ENCODE measurements around the gene CCR4. TPM values are rescaled to one million over a fixed set of nuclear protein-coding genes. Genes with fewer than 3 reads are reported as not detected.

CCR4 gene
- total RNA-seq, 1 experiment from 2014 or later: not detected

- no peak for DNase-seq
- intact Hi-C loops (cut with micrococcal nuclease; ENCODE audit: unreplicated experiment): no loop called here
- Histone ChIP-seq H3K36me3 (ENCODE audit: control insufficient read depth, insufficient read depth, low read length) (no peaks in the 10 kb centered on the region), H3K4me3 (ENCODE audit: low read depth, low read length) (no peak overlapping the region), H3K27me3 (replicated peaks; ENCODE audit: control insufficient read depth, insufficient read depth, low read length) (no peaks in the 10 kb centered on the region), H3K4me1 (no peaks in the 10 kb centered on the region), H3K9me3 (no peaks in the 10 kb centered on the region)
- peaks cover 5% of the 10 kb centered on the region for H3K36me3 Mint-ChIP-seq (ENCODE audit: insufficient read depth, unreplicated experiment)
- CTCF ChIA-PET: interaction anchor here (0.9 kb wide), 1 partner anchor 41 kb away, joined by 3 read pairs; no protein-coding TSS in a partner anchor
- H3K4me1 Mint-ChIP-seq (ENCODE audit: low read depth, unreplicated experiment): no peaks in the 10 kb centered on the region
- POLR2A ChIA-PET: no interaction called here
- H3K4me3 Mint-ChIP-seq (ENCODE audit: unreplicated experiment): no peak overlapping the region
- H3K27me3 Mint-ChIP-seq (ENCODE audit: insufficient read depth, unreplicated experiment): no peaks in the 10 kb centered on the region
- no peak overlapping the region for H3K27ac Mint-ChIP-seq (ENCODE audit: unreplicated experiment)
- no peaks in the 10 kb centered on the region for H3K9me3 Mint-ChIP-seq (ENCODE audit: unreplicated experiment)
- no peak for TF ChIP-seq CTCF (IDR thresholded peaks at IDR 0.05; ENCODE audit: insufficient read depth in 1 of 2, low read depth in 1 of 2, low read length in 1 of 2, severe bottlenecking in 1 of 2, unreplicated experiment in 1 of 2)
- BruUV-seq (replicated peaks): no TSS peak
Measured at GRCh38 chr3:32989171-32989570, 37.7 kb downstream of the CCR4 start.

GRCh38 chr3:32990116-32990515, 38.7 kb downstream of the CCR4 start:
- ChIA-PET POLR2A (interaction anchor here (0.5 kb wide), 1 partner anchor 644 kb away, joined by 3 read pairs; no protein-coding TSS in a partner anchor), CTCF (interaction anchor here (0.9 kb wide), 1 partner anchor 42 kb away, joined by 3 read pairs; no protein-coding TSS in a partner anchor)
- no TSS peak for BruUV-seq (replicated peaks)
- Mint-ChIP-seq H3K36me3 (ENCODE audit: insufficient read depth, unreplicated experiment) (peaks cover 5% of the 10 kb centered on the region), H3K4me3 (ENCODE audit: unreplicated experiment) (no peak overlapping the region), H3K27me3 (ENCODE audit: insufficient read depth, unreplicated experiment) (no peaks in the 10 kb centered on the region), H3K27ac (ENCODE audit: unreplicated experiment) (no peak overlapping the region), H3K4me1 (ENCODE audit: low read depth, unreplicated experiment) (no peaks in the 10 kb centered on the region), H3K9me3 (ENCODE audit: unreplicated experiment) (no peaks in the 10 kb centered on the region)
- Histone ChIP-seq H3K27me3 (replicated peaks; ENCODE audit: control insufficient read depth, insufficient read depth, low read length) (no peaks in the 10 kb centered on the region), H3K4me3 (ENCODE audit: low read depth, low read length) (no peak overlapping the region), H3K9me3 (no peaks in the 10 kb centered on the region), H3K4me1 (no peaks in the 10 kb centered on the region), H3K36me3 (ENCODE audit: control insufficient read depth, insufficient read depth, low read length) (no peaks in the 10 kb centered on the region)
- no peak for DNase-seq
- intact Hi-C loops (cut with micrococcal nuclease; ENCODE audit: unreplicated experiment): no loop called here
- no peak for TF ChIP-seq CTCF (IDR thresholded peaks at IDR 0.05; ENCODE audit: insufficient read depth in 1 of 2, low read depth in 1 of 2, low read length in 1 of 2, severe bottlenecking in 1 of 2, unreplicated experiment in 1 of 2)

- Histone ChIP-seq H3K36me3 (ENCODE audit: control insufficient read depth, insufficient read depth, low read length) (no peaks in the 10 kb centered on the region), H3K9me3 (no peaks in the 10 kb centered on the region), H3K4me3 (ENCODE audit: low read depth, low read length) (no peak overlapping the region), H3K4me1 (no peaks in the 10 kb centered on the region), H3K27me3 (replicated peaks; ENCODE audit: control insufficient read depth, insufficient read depth, low read length) (no peaks in the 10 kb centered on the region)
- POLR2A ChIA-PET: no interaction called here
- DNase-seq: no peak
- intact Hi-C loops (cut with micrococcal nuclease; ENCODE audit: unreplicated experiment): no loop called here
- Mint-ChIP-seq H3K4me1 (ENCODE audit: low read depth, unreplicated experiment) (no peaks in the 10 kb centered on the region), H3K27ac (ENCODE audit: unreplicated experiment) (no peak overlapping the region), H3K9me3 (ENCODE audit: unreplicated experiment) (no peaks in the 10 kb centered on the region), H3K36me3 (ENCODE audit: insufficient read depth, unreplicated experiment) (peaks cover 5% of the 10 kb centered on the region), H3K4me3 (ENCODE audit: unreplicated experiment) (no peak overlapping the region), H3K27me3 (ENCODE audit: insufficient read depth, unreplicated experiment) (no peaks in the 10 kb centered on the region)
- BruUV-seq (replicated peaks): no TSS peak
- CTCF ChIA-PET: no interaction called here
- TF ChIP-seq CTCF (IDR thresholded peaks at IDR 0.05; ENCODE audit: insufficient read depth in 1 of 2, low read depth in 1 of 2, low read length in 1 of 2, severe bottlenecking in 1 of 2, unreplicated experiment in 1 of 2): no peak
Measured at GRCh38 chr3:32991781-32992180, 40.3 kb downstream of the CCR4 start.
